Bronchial epithelial cell (primary cell): ENCODE results near the gene OR4D1. TPM values are rescaled to one million over a fixed set of nuclear protein-coding genes. Genes with fewer than 3 reads are reported as not detected.

Experiments used
- DNase-seq: peaks from one replicate; pipeline ENCODE4 v3.0.0-alpha.2; 2010; ENCODE audit warnings: low read depth
- FAIRE-seq: peaks from 2 replicates; lab custom pipeline; 2011; peaks lifted over from hg19 to GRCh38; lab: Jason Lieb, UNC
- H3K27me3 ChIP-seq: 2 replicates; pipeline ENCODE4 v1.5.1; 2011; ENCODE audit warnings: low read length; ENCODE audit not compliant: control insufficient read depth, insufficient read depth
- H3K36me3 ChIP-seq: 2 replicates; pipeline ENCODE4 v1.5.1; 2011; ENCODE audit warnings: low read length; ENCODE audit not compliant: control insufficient read depth, insufficient read depth
- H3K4me3 ChIP-seq: 2 replicates; pipeline ENCODE4 v1.5.1; 2011; ENCODE audit warnings: mild to moderate bottlenecking, low read depth, low read length, control low read depth
- total RNA-seq: library from RNA; depleted of rRNA; stranded (reverse); fragments of >200 nt; gene quantifications from 2 replicates; pipeline ENCODE4 v1.2.1, GENCODE V29; 2014
- TF ChIP-seq, protein P1 (sequence below): IDR thresholded peaks from 2 replicates; pipeline ENCODE4 v1.5.1; 2011; ENCODE audit warnings: mild to moderate bottlenecking, moderate library complexity, low read length, control low read depth, inconsistent platforms; ENCODE audit not compliant: insufficient read depth, severe bottlenecking

The OR4D1 gene
- total RNA-seq, 1 donor from 2014 or later, result not detected

DNA sequence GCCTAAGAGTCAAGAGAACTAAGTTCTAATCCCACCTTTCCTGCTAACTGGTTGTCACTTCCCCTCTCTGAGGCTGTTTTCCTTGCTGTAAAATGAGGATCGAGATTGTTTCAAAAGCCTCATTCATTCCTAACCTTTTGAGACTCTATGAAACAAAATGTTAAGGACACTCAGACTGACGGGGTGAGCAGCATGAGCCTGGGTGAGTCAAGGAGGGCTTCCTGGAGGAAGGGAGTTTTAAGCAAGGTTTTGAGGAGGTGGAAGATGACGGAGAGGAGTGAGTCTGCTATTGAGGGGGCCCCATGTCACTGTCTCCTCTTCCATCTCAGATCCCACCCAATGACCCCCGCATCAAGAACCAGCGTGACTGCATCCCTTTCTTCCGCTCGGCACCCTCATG lies 48.4 kb downstream of the OR4D1 start:
- Histone ChIP-seq H3K27me3 (peaks cover 4% of the 10 kb centered on the region), H3K4me3 (no peak overlapping the region), H3K36me3 (no peaks in the 10 kb centered on the region)
- TF ChIP-seq, protein P1, sequence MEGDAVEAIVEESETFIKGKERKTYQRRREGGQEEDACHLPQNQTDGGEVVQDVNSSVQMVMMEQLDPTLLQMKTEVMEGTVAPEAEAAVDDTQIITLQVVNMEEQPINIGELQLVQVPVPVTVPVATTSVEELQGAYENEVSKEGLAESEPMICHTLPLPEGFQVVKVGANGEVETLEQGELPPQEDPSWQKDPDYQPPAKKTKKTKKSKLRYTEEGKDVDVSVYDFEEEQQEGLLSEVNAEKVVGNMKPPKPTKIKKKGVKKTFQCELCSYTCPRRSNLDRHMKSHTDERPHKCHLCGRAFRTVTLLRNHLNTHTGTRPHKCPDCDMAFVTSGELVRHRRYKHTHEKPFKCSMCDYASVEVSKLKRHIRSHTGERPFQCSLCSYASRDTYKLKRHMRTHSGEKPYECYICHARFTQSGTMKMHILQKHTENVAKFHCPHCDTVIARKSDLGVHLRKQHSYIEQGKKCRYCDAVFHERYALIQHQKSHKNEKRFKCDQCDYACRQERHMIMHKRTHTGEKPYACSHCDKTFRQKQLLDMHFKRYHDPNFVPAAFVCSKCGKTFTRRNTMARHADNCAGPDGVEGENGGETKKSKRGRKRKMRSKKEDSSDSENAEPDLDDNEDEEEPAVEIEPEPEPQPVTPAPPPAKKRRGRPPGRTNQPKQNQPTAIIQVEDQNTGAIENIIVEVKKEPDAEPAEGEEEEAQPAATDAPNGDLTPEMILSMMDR, result no peak
- DNase-seq (no peak), FAIRE-seq (no peak)

DNA sequence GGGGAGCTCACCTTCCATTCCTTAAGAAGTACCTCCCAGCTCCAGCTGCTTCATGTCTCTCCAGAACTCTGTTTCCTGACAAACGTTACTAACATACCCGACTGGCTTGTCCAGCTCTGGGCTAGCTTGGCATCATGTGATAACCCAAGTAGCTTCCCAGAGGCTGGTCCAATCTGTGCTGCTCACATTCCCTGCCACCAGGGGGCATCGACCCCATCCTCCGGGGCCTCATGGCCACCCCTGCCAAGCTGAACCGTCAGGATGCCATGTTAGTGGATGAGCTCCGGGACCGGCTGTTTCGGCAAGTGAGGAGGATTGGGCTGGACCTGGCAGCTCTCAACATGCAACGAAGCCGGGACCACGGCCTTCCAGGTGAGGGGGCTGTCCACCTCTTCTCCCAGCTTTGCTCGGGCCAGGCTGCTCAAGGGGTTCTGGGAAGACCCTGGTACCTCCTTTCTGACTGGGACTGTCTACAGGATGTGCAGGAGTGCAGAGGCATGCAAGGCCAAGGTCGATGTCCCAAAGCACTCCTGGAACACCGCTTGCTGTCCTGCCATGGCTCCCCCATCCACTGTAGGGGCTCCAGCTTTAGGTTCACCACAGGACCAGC lies 51.9 kb downstream of the OR4D1 start:
- DNase-seq (peak; percentile 38), FAIRE-seq (no peak)
- no peaks in the 10 kb centered on the region for H3K36me3 ChIP-seq
- peaks cover under 1% of the 10 kb centered on the region for H3K27me3 ChIP-seq
- TF ChIP-seq, protein P1, result peak; percentile 49
- H3K4me3 ChIP-seq, result no peak overlapping the region

DNA sequence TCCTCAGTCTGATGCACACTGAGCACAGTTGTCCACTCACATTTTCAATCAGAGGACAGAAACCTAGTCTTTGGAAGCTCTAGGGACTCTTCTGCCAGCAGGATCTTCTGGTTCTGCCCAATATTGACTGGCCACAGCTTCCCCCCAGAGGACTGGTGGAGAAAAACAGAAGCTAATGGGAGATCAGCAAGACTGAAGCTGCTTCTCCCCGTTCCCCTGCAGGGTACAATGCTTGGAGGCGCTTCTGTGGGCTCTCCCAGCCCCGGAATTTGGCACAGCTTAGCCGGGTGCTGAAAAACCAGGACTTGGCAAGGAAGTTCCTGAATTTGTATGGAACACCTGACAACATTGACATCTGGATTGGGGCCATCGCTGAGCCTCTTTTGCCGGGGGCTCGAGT lies 54.7 kb downstream of the OR4D1 start:
- Histone ChIP-seq H3K36me3 (peaks cover 2% of the 10 kb centered on the region), H3K27me3 (no peaks in the 10 kb centered on the region), H3K4me3 (no peak overlapping the region)
- FAIRE-seq, result peak; percentile 43
- TF ChIP-seq, protein P1, result no peak
- DNase-seq, result no peak

DNA sequence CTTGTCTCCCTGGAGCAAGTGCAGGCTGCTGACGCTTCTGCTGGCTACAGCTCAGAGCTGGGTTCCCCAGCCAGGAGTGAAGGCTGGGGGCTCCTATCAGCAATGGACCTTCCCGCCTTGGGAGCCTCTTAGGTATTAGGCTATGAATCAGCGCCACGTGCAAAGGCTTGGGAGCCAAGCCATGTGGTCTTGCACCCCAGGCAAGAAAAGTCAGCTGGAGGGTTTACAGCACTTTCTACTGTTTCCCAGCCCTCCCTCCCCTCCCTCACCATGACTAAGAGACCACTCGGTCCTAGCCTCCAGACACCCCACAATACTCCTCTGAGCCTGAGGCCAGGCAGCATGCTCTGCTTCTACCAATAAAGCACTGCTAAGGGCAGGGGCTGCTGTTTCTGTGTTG lies 56.6 kb downstream of the OR4D1 start:
- DNase-seq (no peak), FAIRE-seq (no peak)
- Histone ChIP-seq H3K4me3 (no peak overlapping the region), H3K27me3 (no peaks in the 10 kb centered on the region), H3K36me3 (peaks cover 2% of the 10 kb centered on the region)
- TF ChIP-seq, protein P1, result no peak

DNA sequence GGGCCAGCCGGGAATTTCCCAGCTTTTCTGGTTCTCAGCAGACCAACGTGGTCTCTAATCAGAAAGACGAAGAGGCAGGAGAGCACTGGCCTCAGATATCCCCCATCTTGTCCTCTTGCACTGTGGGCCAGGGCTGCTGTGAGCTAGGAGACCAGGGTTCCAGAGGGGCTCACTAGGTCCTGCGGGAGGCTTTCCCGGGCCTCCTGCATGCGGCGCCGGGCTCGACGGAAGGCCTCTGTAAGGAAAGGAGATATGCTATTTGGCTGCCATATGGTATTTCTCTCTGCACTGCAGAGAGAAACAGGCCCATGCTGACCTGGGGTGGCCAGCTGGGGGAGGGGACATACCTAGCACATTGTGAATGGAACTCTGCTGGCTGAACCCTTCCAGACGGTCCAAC lies 57.8 kb downstream of the OR4D1 start:
- no peak for DNase-seq
- peaks cover 4% of the 10 kb centered on the region for H3K36me3 ChIP-seq
- TF ChIP-seq, protein P1, result no peak
- no peak for FAIRE-seq
- H3K27me3 ChIP-seq, result no peaks in the 10 kb centered on the region
- no peak overlapping the region for H3K4me3 ChIP-seq

DNA sequence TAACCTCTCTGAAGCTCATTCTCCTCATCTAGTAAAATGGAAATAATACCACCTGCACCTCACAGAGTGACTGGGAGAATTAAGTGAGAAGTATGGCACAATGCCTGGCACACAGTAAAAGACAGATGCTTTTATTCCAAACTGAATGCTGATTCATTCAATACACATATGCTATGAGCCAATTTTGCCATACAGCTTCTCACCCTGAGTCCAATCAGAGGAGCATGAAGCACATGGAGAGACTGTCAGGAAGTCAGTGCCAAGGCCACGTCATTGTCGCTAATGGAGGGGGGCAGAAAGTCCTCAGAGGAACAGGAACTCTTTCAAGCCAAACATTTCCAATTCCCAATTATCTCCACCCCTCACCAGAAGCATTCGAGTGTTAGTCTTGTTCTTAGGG lies 59.3 kb downstream of the OR4D1 start:
- no peak overlapping the region for H3K4me3 ChIP-seq
- FAIRE-seq (no peak), DNase-seq (no peak)
- H3K27me3 ChIP-seq, result no peaks in the 10 kb centered on the region
- TF ChIP-seq, protein P1, result no peak
- H3K36me3 ChIP-seq, result peaks cover 4% of the 10 kb centered on the region
